LNCAP (cell line): Measurements from ENCODE around the gene NCKAP5.

Experiments
- CTCF ChIP-seq: fragments of 450-650 bp; IDR thresholded peaks from 2 replicates; pipeline ENCODE4 v1.5.1; 2017; ENCODE audit warnings: mild to moderate bottlenecking

The NCKAP5 gene

GRCh38 chr2:133374781-133375180, 193.5 kb downstream of the NCKAP5 start:
- no peak for TF ChIP-seq CTCF

DNA sequence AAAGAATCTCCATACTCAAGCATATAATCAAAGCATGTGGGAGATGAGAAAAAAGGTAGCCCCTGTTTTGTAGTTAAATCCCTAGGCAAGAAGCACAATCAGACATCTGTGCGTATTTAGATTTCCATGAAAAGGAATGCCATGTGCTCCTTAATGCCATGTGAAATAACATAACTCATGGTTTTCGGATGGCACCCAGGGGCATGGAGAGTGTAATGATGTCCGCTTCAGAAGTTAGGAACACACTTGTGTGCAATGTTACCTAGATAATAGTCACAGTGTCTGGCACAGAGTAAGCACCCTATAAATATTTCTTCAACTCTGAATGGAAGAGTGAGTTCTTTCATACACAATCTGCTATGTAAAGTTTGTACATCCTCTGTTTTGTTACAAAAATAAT, 197.0 kb downstream of the NCKAP5 start:
- TF ChIP-seq CTCF, result no peak

GRCh38 chr2:133369901-133370658, 198.2 kb downstream of the NCKAP5 start:
- TF ChIP-seq CTCF, result no peak

GRCh38 chr2:133365117-133365516, 203.1 kb downstream of the NCKAP5 start:
- no peak for TF ChIP-seq CTCF

DNA sequence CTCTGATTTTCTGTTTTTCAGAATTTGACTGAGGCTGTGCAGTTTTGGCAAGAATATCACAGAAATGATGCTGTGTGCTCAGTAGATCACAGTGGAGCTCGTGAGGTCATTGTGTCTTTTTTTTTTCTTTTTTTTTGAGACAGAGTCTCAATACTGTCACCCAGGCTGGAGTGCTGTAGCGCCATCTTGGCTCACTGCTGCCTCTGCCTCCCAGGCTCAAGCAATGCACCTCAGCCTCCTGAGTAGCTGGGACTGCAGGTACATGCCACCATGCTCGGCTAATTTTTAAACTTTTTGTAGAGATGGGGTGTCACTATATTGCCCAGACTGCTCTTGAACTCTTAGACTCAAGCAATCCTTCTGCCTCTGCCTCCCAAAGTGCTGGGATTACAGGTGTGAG, 203.6 kb downstream of the NCKAP5 start:
- TF ChIP-seq CTCF, result no peak

GRCh38 chr2:133363884-133364283, 204.4 kb downstream of the NCKAP5 start:
- no peak for TF ChIP-seq CTCF

DNA sequence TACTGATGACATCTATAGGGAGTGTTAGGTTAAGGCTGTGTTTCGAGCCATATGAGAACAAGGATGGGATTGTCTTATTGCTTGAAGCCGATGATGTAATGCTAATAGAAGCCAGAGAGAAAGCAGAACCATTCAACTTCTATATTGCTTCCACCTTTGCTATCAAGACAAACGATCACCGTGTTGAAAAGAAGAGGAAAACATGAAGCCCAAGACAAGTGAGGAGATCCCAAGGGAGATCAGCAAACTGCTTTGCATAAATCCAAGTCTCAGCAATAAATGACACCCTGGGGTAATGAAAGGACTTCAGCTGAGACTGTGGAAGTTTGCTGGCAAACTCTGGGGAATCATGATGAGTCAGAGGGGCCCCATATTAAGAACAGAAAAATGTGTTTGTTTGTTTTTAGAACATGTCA, 206.2 kb downstream of the NCKAP5 start:
- no peak for TF ChIP-seq CTCF

- no peak for TF ChIP-seq CTCF
Measured at GRCh38 chr2:133360882-133361281, 207.4 kb downstream of the NCKAP5 start.
